ENCODE measurements around the gene MYO7A.

MYO7A gene

DNA sequence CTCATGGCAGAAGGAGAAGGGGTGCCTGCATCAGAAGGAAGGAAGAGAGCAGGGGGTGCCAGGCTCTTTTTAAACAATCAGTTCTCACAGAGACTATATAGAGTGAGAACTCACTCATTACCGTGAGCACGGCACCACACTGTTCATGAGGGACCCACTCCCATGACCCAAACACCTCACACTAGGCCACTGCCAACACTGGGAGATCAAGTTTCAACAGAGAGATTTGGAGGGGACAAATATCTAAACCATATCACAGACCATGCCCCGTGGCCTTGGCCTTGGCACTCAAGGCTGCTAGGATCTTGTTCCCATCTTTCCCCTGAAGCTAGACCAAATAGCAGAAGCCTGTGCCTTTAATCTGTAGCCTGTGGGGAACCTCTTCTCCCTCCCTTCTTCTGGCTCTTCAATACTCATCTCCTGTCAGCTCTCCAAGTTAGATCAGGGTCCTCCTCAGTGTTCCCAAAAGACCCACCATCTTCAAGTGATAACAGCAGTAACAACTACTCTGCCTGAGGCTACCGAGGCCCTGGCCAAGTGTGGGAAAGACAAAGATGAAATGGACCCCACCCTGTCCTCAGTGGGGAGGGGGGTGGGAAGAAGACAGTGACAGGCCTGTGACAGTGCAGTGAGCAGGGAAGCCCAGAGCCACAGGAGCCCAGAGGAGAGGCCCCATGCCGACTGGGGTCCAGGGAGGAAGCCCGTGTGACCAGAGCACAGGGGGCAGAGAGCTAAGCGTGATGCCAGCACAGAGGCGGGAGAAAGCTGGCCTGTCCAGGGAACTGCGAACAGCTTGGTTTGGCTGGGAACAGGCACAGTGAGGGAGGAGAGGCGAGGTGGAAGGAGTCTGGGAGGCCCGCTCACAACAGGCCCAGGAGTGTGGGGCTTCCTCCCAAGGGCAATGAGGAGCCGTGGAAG is 72.6 kb downstream of the MYO7A start:
- no peak for DNase-seq (ENCODE audit: low read depth in 3 of 3)

DNA sequence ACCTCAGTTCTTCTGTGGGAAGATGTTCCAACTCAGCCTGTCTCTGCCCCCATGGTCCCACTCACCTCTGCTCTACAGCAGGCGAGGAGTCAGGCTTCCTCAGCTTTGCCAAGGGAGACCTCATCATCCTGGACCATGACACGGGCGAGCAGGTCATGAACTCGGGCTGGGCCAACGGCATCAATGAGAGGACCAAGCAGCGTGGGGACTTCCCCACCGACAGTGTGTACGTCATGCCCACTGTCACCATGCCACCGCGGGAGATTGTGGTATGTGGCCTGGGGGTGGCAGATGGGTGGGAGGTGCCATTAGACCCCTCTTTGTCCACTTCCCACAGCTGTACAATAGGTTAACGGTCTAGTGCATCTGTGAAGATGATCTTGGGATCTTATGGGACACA is 73.3 kb downstream of the MYO7A start:
- DNase-seq (ENCODE audit: low read depth in 3 of 3), result no peak

DNA sequence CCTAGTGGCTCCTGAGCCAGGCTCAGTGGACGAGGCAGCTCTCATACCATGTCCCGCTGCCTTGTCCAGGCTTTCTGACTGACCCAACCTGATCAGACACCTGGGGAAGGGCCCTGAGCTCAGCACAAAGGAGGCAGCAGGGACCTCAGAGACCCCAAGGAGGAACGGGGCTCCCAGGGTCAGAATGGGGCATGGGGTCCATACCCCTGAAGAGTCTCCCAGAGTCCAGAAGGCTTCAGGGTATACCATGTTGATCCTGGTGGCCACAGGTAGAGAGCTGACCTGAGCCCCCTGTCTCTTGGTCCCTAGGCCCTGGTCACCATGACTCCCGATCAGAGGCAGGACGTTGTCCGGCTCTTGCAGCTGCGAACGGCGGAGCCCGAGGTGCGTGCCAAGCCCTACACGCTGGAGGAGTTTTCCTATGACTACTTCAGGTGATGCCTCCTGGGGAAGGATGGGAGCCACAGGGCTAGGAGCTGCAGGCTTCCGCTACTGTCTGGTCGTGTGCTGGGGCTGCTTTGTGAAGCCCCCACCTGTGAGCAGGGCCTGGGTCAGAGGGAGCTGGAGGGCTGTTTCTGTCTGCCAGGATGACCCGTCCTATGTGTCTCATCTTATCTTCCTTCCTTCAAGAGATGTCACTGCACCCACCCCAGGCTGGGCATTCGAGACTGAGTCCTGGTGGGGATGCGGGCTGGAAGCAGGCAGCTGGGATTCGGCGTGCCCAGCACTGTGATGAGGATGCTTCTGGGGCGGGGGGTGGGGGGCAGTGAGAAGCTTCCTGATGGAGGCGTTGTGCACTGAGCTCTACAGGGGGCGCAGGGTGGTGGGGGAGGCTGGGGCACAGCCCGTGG is 74.2 kb downstream of the MYO7A start:
- no peak for DNase-seq (ENCODE audit: low read depth in 3 of 3)

DNA sequence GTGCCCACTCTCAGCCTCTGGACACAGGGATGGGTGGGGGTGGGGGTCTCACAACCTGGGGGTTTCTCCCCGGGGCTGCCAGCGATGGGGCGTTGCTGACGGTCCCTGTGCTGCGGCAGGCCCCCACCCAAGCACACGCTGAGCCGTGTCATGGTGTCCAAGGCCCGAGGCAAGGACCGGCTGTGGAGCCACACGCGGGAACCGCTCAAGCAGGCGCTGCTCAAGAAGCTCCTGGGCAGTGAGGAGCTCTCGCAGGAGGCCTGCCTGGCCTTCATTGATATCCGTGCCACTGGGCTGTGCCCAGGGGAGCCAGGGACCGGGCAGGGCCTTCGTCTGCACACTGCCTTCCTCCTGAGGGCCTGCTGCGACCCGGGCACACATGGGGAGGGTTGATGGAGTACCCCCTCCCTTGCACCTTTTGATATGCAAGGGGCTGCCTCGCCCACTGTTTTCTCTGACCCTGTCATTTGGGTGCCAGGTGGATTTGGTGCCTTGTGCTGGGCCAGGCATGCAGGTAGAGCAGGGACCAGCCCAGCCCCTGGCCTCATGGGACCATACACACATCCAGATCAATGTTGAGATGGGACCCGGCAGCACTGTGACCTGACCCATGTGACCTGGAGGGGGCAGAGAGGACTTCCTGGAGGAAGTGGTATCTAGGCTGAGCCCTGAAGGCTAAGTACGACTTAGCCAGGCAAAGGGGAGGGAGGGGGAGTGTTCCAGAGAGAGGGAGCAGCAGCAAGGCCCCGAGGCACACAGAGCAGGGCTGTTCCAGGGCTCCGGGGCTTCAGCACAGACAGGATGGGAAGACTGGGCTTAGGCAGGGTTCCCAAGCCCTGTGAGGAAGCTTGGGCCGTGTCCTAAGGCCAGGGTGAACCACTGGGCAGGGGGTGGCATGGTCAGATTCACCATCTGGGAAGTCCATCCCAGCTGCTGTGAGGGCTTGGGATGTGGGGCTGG is 75.2 kb downstream of the MYO7A start:
- no peak for DNase-seq (ENCODE audit: low read depth in 3 of 3)

DNA sequence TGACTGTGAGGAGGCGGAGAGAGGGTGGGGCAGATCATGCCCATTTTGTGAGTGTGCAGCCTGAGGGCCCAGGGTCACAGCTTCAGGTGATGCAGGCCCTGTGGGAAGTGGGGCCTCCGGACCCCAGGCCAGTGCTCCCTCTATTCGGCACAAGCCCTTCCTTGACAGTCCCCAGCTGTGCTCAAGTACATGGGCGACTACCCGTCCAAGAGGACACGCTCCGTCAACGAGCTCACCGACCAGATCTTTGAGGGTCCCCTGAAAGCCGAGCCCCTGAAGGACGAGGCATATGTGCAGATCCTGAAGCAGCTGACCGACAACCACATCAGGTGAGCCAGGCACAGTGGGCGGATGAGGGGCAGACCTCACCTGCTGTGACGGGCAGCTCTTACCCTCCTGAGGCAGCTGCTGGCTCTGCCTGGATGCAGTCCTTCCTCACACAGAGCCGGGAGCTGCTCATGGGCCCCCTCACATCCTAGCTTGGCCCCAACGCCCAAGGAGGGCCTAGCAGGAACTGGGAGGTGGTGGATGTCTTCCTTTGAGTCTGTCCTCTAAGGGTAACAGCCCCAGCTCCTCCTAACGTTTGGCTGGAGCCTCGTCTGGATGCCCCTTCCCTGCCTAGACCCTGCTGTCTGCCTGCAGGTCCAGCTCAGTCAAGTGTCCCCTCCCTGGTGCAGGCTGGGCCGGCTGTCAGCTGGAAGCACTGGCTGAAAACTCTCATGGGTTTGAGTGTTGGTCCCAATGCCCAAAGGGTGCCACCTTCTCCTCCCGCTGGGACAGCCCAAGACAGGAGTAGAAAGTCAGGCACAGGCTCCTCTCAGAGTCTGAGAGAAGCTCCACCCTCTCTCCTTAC is 76.1 kb downstream of the MYO7A start:
- no peak for DNase-seq (ENCODE audit: low read depth in 3 of 3)

DNA sequence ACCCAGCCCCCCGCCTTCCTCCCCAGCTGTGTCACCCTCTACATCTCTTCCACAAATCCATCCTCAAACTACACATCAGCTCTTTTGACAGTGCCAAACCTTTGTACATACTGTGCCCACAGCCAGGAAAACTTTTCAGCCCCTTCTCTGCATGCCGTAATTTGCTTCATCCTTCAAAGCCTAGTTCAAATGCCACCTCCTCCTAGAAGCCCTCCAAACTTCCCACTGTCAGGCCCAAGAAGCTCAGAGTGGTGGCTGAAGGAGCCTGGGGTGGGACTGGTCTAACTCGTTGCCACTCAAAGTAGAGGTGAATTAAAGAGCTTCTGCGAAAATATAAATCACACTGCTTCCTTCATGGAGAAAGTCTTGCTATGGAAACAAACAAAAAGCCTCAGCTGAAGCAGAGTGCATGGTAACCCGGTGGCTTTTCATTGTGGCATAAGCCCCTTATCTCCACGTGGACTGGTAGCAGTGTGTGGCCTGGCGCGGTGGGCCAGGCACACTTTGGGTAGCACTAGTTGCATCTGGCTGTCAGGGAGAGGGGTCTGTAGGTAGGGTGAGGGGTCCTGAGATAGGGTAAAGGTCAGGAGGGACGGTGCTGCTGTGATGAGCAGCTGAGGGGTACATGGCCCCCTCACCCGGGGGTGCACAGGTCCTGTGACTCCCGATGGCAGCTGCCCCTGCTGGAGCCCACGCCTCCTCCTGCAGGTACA is 76.9 kb downstream of the MYO7A start:
- no peak for DNase-seq (ENCODE audit: low read depth in 3 of 3)

DNA sequence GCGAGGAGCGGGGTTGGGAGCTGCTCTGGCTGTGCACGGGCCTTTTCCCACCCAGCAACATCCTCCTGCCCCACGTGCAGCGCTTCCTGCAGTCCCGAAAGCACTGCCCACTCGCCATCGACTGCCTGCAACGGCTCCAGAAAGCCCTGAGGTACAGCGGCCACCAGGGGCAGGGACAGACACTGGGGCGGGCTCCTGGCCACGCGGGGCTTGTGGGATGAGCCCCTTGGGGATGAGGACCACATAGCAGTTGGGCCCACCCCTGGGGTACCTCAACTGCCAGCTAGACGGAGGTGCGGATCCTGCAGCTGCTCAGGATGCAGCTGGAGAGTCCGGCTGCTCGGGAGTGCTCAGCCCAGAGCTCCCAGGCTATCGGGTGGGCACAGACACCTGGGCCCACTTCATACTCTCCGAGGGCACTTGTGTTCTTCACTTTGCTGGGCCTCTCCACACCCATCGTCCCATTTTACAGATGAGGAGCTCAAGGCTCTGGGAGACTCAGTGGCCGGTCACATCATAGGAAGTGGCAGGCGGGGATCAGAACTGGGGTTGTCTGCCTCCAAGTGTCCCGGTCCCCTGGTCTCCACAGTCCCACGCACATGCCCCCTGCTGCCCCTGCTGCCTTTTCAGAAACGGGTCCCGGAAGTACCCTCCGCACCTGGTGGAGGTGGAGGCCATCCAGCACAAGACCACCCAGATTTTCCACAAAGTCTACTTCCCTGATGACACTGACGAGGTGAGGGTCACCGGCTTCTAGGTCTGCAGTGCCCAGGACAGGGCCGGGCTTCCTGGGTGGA is 77.6 kb downstream of the MYO7A start:
- no peak for DNase-seq (ENCODE audit: low read depth in 3 of 3)

DNA sequence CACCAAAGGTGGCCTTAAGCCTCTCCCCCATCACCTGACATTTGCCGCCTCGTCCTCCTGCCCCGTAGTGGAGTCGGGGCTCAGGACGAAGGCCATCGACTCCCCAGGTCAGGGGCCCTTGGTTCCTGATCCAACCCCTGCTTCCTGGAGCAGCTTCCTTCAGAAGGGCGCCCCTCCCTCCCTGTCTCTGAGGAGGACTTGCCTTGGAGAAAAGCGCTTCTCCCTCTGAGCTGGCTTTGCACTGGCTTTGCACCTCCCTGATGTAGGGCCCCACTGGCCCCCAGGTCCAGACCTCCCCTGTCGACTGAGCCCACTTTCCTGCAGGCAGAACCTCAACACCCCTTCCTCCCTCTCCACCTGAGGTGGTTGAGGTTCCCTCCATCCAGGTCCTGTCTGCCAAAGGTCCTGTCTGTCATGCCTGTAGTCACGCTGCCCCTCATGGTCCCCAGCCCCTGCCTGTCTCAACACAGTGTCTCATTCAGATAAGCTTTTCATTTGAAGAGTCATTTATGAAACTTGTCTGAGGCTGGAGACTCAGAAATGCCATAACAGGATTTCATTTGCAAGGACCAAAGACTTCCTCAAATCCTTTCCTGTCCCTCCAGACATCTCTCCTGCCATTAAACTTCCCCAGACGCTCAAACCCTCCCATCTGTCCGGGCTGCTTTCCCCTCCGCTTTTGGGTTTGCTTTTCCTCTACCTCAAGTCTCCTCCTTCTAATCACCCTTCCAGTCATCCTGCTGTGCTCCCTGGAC is 78.4 kb downstream of the MYO7A start:
- no peak for DNase-seq (ENCODE audit: low read depth in 3 of 3)

DNA sequence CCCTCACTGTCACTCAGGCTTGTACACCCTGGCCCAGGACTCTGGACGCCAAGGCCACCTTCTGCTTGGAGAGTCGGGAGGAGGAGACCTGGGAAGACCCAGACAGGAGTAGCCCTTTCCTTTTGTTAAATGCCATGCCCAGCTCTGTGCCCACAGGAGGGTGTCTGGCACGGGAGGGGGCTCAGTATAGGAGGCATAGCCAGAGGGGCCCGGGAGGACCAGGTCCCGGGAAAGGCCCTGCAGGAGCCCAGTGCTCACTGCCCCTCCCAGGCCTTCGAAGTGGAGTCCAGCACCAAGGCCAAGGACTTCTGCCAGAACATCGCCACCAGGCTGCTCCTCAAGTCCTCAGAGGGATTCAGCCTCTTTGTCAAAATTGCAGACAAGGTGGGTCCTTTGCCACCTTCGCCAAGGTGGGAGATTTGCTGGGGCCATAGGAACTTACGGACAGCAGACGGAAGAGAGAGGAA is 79.0 kb downstream of the MYO7A start:
- no peak for DNase-seq (ENCODE audit: low read depth in 3 of 3)

DNA sequence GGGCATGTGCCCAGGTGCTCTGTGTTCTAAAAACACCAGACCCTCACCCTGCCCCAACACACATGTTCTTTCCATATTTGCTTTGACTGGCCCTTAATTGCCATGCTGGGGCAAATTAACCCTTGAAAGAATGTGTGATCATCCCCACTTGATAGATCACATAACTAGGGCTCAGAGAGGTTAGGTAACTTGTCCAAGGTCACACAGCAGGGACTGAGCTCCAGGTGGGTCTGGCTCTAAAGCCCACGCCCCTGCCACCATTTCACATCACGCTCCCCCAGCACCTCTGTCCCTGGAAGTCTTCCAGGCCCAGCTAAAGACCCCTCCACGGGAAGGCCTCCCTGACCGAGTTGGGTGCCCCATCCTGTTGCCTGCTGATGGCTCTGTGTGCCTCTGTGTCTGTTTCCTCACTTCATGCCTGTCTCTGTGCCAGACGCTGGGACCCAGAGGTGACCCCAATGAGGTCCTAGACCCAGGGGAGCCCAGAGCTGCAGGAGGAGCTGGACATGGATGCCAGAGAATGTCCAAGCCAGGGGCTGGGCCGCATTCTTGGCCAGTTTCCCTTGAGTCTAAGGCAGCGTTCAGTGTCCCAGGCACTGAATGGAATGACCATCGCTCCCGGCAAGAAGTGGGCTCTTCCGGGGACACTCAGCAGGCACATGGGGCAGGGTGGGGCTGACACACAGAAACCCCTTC is 79.7 kb downstream of the MYO7A start:
- DNase-seq (ENCODE audit: low read depth in 3 of 3), result no peak

DNA sequence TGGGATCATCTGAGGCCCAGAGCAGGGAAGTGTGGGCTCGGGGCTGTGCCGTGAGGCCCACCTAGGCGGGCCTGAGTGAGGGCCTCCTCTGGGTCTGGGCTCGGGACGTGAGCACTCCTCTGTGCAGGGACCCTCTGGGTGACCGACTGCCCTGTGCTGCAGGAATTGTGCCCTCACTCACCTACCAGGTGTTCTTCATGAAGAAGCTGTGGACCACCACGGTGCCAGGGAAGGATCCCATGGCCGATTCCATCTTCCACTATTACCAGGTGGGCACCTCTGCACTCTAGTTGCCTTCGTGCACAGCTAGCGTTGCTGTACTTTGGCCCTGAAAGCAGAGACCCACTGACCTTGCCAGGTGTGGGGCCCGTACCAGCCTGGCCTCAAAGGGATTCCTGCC is 80.5 kb downstream of the MYO7A start:
- no peak for DNase-seq (ENCODE audit: low read depth in 3 of 3)

DNA sequence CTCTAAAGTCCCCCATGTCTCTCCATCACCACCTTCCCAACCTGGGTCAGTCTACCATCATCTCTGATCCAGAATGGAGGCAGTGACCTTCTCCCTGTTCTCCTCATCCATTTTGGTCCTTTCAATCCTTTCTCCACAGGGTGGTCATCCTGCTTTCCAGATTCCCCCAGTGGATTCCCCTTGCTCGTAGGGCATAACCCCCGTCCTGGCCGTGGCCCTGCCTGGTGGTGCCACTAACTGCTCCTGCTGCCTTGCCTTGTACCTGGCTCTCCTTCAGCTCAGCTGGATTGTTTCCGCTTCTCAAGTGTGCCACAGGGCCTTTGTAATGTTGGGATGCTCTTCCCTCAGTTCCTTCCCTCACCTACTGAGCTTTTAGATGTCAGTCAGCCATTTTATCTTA is 81.6 kb downstream of the MYO7A start:
- DNase-seq (ENCODE audit: low read depth in 3 of 3), result no peak

DNA sequence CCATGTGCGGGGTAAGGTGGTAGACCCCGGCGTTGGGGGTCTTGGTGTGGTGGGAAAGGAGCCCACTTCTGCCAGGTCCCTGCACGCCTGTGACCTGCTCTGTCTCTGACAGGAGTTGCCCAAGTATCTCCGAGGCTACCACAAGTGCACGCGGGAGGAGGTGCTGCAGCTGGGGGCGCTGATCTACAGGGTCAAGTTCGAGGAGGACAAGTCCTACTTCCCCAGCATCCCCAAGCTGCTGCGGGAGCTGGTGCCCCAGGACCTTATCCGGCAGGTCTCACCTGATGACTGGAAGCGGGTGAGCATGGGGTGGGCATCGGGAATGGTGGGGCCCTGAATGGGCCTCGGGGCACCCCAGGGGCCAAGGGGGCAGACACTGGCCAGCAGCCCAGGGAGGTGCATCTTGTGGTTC is 83.0 kb downstream of the MYO7A start:
- DNase-seq (ENCODE audit: low read depth in 3 of 3), result no peak

DNA sequence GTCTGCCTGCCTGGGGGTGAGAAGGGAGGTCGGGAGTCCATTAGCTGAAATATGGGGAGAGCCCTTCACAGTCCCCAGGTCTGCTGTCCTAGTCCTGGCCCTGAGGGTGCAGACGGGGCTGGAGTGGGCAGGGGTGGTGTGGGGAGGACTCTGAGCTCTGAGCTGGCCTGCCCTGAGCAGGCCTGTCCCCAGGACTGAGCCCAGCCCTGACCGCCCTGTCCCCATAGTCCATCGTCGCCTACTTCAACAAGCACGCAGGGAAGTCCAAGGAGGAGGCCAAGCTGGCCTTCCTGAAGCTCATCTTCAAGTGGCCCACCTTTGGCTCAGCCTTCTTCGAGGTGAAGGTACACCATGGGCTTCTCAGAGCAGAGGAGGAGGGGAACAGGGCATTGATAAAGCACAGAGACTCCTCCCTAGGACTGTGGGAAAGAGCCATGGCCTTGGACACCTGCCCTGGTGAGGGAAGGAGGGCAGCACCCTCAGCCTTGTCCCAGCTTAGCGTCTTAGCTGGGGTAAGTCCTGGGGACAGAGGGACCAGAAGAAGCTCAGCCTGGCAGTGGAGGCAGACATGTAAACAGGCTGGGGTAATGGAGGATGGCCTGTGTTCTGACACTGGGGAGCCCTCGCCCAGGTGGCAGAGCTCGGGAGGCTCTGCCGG is 83.7 kb downstream of the MYO7A start:
- DNase-seq (ENCODE audit: low read depth in 3 of 3), result no peak

DNA sequence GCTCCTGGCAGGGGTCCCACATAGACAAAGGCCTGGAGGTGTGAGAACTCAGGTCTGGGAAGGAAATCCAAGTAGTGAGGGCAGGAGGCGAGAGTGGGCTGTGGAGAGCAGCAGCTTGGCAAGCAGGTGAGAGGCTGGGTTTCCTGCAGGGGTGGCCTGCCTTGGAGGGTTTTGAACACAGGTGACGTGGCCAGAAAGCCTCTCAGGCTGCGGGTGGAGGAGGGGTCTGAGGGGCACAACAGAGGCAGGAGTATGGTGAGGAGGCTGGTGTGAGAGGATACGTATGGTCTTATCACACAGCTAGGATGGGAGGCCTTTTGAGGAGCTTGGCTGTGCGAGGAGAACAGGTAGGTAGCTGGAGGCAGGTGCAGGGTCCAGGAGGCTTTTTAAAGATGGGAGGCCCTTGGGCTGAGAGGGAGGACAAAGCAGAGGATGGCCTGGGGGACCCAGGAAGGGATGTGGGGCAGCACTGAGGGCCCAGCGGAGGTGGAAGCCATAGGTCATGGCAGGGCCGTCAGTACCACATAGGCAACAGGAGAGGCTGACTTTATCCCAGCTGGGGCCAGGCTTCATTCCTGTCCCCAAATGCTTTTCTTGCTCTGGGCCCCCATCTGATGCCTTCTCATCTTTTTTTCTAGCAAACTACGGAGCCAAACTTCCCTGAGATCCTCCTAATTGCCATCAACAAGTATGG is 84.4 kb downstream of the MYO7A start:
- no peak for DNase-seq (ENCODE audit: low read depth in 3 of 3)

DNA sequence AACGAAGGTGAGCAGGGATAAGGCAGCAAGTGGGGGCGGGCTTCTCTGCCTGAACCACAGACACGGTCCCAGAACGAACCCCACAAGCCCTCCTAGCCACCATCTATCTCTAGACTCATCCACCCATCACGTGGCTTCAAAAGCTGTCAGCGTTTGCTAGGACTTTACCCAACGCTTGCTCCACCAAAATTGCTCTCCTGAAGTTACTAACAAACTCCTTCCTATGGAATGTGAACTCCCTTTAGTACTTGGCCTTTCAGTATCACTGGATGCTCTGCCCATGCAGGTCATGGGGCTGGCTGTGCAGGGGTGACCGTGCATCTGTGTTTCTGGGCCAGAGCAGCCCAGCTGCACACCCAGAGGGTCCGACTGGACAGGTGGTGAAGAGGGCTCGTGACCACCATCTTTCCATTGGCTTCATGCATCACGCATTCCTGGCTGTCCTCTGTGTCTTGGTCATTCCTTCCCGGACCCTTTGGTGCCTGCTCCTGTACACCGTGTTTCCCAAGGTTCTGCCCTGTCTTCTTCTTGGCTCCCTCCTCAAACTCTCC is 85.1 kb downstream of the MYO7A start:
- DNase-seq (ENCODE audit: low read depth in 3 of 3), result no peak
